HepG2 (cell line): ENCODE measurements around the gene AARS1. TPM values are rescaled to one million over a fixed set of nuclear protein-coding genes. Genes with fewer than 3 reads are reported as not detected.

Source experiments
- ATAC-seq: fragments of 200-7000 bp; cut with Tn5 transposase; 3 replicates; pipeline ENCODE4 v1.9.1; 2020; ENCODE audit warnings: mild to moderate bottlenecking, moderate library complexity
- BruUV-seq: library from RNA; stranded (reverse); fragments of 400-500 nt; replicated peaks from 2 replicates; lab custom pipeline; 2021; lab: Mats Ljungman, UMichigan
- CTCF ChIA-PET: fragments of 300-600 bp; formaldehyde crosslinking; extraction: SDS; loops from one replicate; lab custom pipeline; 2021; ENCODE audit warnings: low total read pairs, inconsistent platforms, low intra/inter-chr PET ratio; lab: Yijun Ruan, JAX
- POLR2A ChIA-PET: fragments of 350-600 bp; sonication (Branson Sonifier 250); formaldehyde crosslinking; loops from one replicate; lab custom pipeline; 2020; ENCODE audit warnings: antibody characterized with exemption, inconsistent platforms; lab: Yijun Ruan, JAX
- DNase-seq: peaks from one replicate; pipeline ENCODE4 v3.0.0-alpha.2; 2015; ENCODE audit warnings: low spot score
- FAIRE-seq: peaks from 3 replicates; lab custom pipeline; 2011; peaks lifted over from hg19 to GRCh38; lab: Jason Lieb, UNC
- H2AFZ ChIP-seq: one replicate; pipeline ENCODE4 v1.6.1; 2011; ENCODE audit warnings: low read length, inconsistent platforms
- H3K27ac ChIP-seq: fragments of 300-600 bp; 3 replicates; pipeline ENCODE4 v1.8.0; 2011; ENCODE audit warnings: mixed run types, mild to moderate bottlenecking, mixed read lengths, low read length, inconsistent platforms; ENCODE audit not compliant: insufficient read depth; ENCODE audit errors: extremely low read length
- H3K27me3 ChIP-seq, 2 experiments: fragments of 200-600 bp in 1 of 2; 2 replicates in 1 of 2; 3 replicates in 1 of 2; pipeline versions ENCODE4 v1.6.0 to v1.8.0; 2011; ENCODE audit warnings: low read length in 2 of 2, mild to moderate bottlenecking in 2 of 2, moderate library complexity in 2 of 2, inconsistent platforms in 1 of 2; ENCODE audit not compliant: insufficient read depth in 2 of 2, control insufficient read depth in 1 of 2
- H3K36me3 ChIP-seq, 2 experiments: fragments of 200-600 bp in 1 of 2; replicated peaks in 1 of 2; 2 replicates in 1 of 2; 3 replicates in 1 of 2; pipeline versions ENCODE4 v1.5.1 to v1.8.0; 2011; ENCODE audit warnings: low read length in 2 of 2, inconsistent platforms in 1 of 2; ENCODE audit not compliant: insufficient read depth in 2 of 2, control insufficient read depth in 1 of 2
- H3K4me1 ChIP-seq: 2 replicates; pipeline ENCODE4 v1.5.1; 2012; ENCODE audit warnings: low read length, inconsistent platforms; ENCODE audit not compliant: insufficient read depth
- H3K4me2 ChIP-seq: 2 replicates; pipeline ENCODE4 v1.6.0; 2011; ENCODE audit warnings: low read depth, low read length, inconsistent platforms
- H3K4me3 ChIP-seq, 3 experiments: fragments of 200-600 bp in 1 of 3; sonication (generic), shearing (Covaris generic) in 1 of 3; replicated peaks in 1 of 3; 2 replicates each; pipeline ENCODE4 v1.5.1; 2011 to 2016; ENCODE audit warnings: low read length in 3 of 3, inconsistent platforms in 2 of 3, low read depth in 2 of 3, mild to moderate bottlenecking in 2 of 3, control low read depth in 1 of 3, mixed read lengths in 1 of 3; ENCODE audit not compliant: insufficient read depth in 1 of 3
- H3K79me2 ChIP-seq: one replicate; pipeline ENCODE4 v1.6.1; 2011; ENCODE audit warnings: low read length, inconsistent platforms; ENCODE audit not compliant: insufficient read depth
- H3K9ac ChIP-seq: 2 replicates; pipeline ENCODE4 v1.6.0; 2011; ENCODE audit warnings: mild to moderate bottlenecking, low read depth, low read length, inconsistent platforms; ENCODE audit not compliant: insufficient read depth
- H3K9me3 ChIP-seq: 2 replicates; pipeline ENCODE4 v1.5.1; 2012; ENCODE audit warnings: mild to moderate bottlenecking, low read length
- H4K20me1 ChIP-seq: 2 replicates; pipeline ENCODE4 v1.6.0; 2011; ENCODE audit warnings: inconsistent platforms, mild to moderate bottlenecking, low read length, moderate library complexity; ENCODE audit not compliant: insufficient read depth
- SSRP1 ChIP-seq: IDR thresholded peaks from 2 replicates; pipeline ENCODE4 v1.6.1; 2016; ENCODE audit warnings: control low read depth
- ZBTB38 ChIP-seq: sonication (generic); formaldehyde crosslinking; IDR thresholded peaks from 2 replicates; pipeline ENCODE4 v1.5.1; 2020; ENCODE audit warnings: mild to moderate bottlenecking, missing genetic modification reagents
- ZMAT3 ChIP-seq: sonication (generic); formaldehyde crosslinking; conservative IDR thresholded peaks from 2 replicates; pipeline ENCODE4 v1.7.0; 2021; ENCODE audit warnings: missing genetic modification reagents
- ZNF589 ChIP-seq: sonication (generic); formaldehyde crosslinking; conservative IDR thresholded peaks from 2 replicates; pipeline ENCODE4 v1.8.0; 2022; ENCODE audit warnings: mild to moderate bottlenecking, moderate library complexity, missing genetic modification reagents
- ZNF713 ChIP-seq: sonication (generic); formaldehyde crosslinking; IDR thresholded peaks from 2 replicates; pipeline ENCODE4 v1.4.0; 2020; ENCODE audit warnings: mild to moderate bottlenecking, missing genetic modification reagents
- ZNF768 ChIP-seq: sonication (generic); formaldehyde crosslinking; IDR thresholded peaks from 2 replicates; pipeline ENCODE4 v1.4.0; 2020; ENCODE audit warnings: missing genetic modification reagents
- WGBS: methylation state at CpG from one replicate; pipeline ENCODE4 v1.1.6; 2017; ENCODE audit warnings: low lambda C conversion rate; 5-methylcytosine and 5-hydroxymethylcytosine counted together
- in situ Hi-C: cut with HindIII; loops from 2 replicates; pipeline ENCODE4 v1.10.0; 2017; ENCODE audit warnings: low pct_unique_long_range_greater_than_20kb; ENCODE audit not compliant: extremely low pct_ligation_motif_present
- intact Hi-C: fragments of 100-400 bp; cut with micrococcal nuclease; formaldehyde crosslinking; loops from one replicate; pipeline ENCODE4 v1.10.0; 2022; ENCODE audit not compliant: unreplicated experiment
- polyA plus RNA-seq, 8 experiments: library from polyadenylated mRNA; depleted of rRNA in 3 of 8; stranded (reverse) in 7 of 8; unstranded in 1 of 8; fragments of >200 nt; fragmentation: Illumina TruSeq in 4 of 8; extraction: Trizol in 4 of 8; gene quantifications; 2 replicates each; pipeline versions ENCODE4 v1.2.1 to v1.2.3, GENCODE V29; 2011 to 2016; ENCODE audit warnings: low read depth in 4 of 8, missing spikeins in 1 of 8, mixed read lengths in 1 of 8; ENCODE audit not compliant: insufficient read depth in 1 of 8
- total RNA-seq, 5 experiments: library from RNA; depleted of rRNA; stranded (reverse); fragments of >200 nt; fragmentation: Illumina TruSeq; extraction: Trizol; gene quantifications; 2 replicates each; pipeline ENCODE4 v1.2.3, GENCODE V29; 2016; ENCODE audit warnings: low read depth in 1 of 5
- TF ChIP-seq, protein P1 (sequence below): IDR thresholded peaks from 2 replicates; pipeline ENCODE4 v1.6.1; 2016; ENCODE audit warnings: missing compliant biosample characterization, missing genetic modification reagents, borderline replicate concordance
- TF ChIP-seq, protein P2 (sequence below): sonication (generic); formaldehyde crosslinking; IDR thresholded peaks from 2 replicates; pipeline ENCODE4 v1.4.0; 2020; ENCODE audit warnings: missing genetic modification reagents
- TF ChIP-seq, protein P3 (sequence below): sonication (generic); formaldehyde crosslinking; conservative IDR thresholded peaks from 2 replicates; pipeline ENCODE4 v1.4.0; 2020; ENCODE audit warnings: mild to moderate bottlenecking, missing genetic modification reagents, moderate library complexity
- TF ChIP-seq, protein P4 (sequence below): sonication (generic); formaldehyde crosslinking; IDR thresholded peaks from 2 replicates; pipeline ENCODE4 v1.4.0; 2020; ENCODE audit warnings: missing genetic modification reagents
- TF ChIP-seq, protein P5 (sequence below): sonication (generic); formaldehyde crosslinking; IDR thresholded peaks from 2 replicates; pipeline ENCODE4 v1.4.0; 2020; ENCODE audit warnings: missing genetic modification reagents

AARS1 gene
- total and polyA plus RNA-seq, 2 of the 13 experiments (the other 11 are each of a cell fraction or from before 2014, with no cell fraction given): 107 to 132 TPM

DNA sequence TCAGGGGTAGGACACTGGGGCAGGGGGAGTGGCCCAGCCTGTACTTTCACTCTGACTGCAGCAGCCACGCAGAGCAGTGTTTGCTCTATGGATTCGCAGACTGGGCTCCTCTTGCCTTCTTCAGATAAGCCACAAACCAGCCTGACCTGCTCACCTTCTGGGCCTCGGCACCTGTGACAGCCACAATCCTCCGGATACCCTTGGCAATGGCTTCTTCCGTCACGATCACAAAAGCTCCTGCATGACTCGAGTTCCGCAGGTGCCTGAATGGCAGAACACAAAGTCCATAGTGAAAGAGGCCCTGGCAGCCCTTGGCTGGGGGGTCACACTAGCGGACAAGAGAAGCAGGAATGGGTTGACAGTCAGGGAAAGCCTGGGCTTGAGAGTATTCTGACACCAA lies 33.7 kb downstream of the AARS1 start:
- Histone ChIP-seq H3K9ac (no peak overlapping the region), H3K36me3 (peaks cover 56 to 82% of the 10 kb centered on the region in 2 experiments), H3K27ac (peak overlapping the region; percentile 4), H2AFZ (no peak overlapping the region), H3K4me2 (no peak overlapping the region), H3K4me3 (no peak overlapping the region), H3K9me3 (no peaks in the 10 kb centered on the region), H4K20me1 (peaks cover 15% of the 10 kb centered on the region; the same call in 1 of the 2 replicates), H3K27me3 (no peaks in the 10 kb centered on the region), H3K79me2 (peaks cover 3% of the 10 kb centered on the region), H3K4me1 (peaks cover 31% of the 10 kb centered on the region)
- no peak for FAIRE-seq
- ChIA-PET POLR2A (interaction anchor here (1.3 to 2.1 kb wide), 2 partner anchors 34 to 98 kb away, joined by 3 to 5 read pairs; partner anchors contain the start of gene AARS1), CTCF (no interaction called here)
- in situ Hi-C loops (loop anchor here (10.0 kb wide), 1 partner anchor 91 kb away; no protein-coding TSS in a partner anchor), intact Hi-C loops (no loop called here)
- TF ChIP-seq, protein P1, sequence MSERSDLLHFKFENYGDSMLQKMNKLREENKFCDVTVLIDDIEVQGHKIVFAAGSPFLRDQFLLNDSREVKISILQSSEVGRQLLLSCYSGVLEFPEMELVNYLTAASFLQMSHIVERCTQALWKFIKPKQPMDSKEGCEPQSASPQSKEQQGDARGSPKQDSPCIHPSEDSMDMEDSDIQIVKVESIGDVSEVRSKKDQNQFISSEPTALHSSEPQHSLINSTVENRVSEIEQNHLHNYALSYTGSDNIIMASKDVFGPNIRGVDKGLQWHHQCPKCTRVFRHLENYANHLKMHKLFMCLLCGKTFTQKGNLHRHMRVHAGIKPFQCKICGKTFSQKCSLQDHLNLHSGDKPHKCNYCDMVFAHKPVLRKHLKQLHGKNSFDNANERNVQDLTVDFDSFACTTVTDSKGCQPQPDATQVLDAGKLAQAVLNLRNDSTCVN (CRISPR knock-in tag): no peak
- 0 out of 2 replicates have a peak, but pooled peaks have one; percentile 14 for TF ChIP-seq ZNF768
- peak; percentile 96 for TF ChIP-seq ZBTB38 (CRISPR knock-in tag)
- TF ChIP-seq ZNF589 (CRISPR knock-in tag): no peak
- TF ChIP-seq, protein P2, sequence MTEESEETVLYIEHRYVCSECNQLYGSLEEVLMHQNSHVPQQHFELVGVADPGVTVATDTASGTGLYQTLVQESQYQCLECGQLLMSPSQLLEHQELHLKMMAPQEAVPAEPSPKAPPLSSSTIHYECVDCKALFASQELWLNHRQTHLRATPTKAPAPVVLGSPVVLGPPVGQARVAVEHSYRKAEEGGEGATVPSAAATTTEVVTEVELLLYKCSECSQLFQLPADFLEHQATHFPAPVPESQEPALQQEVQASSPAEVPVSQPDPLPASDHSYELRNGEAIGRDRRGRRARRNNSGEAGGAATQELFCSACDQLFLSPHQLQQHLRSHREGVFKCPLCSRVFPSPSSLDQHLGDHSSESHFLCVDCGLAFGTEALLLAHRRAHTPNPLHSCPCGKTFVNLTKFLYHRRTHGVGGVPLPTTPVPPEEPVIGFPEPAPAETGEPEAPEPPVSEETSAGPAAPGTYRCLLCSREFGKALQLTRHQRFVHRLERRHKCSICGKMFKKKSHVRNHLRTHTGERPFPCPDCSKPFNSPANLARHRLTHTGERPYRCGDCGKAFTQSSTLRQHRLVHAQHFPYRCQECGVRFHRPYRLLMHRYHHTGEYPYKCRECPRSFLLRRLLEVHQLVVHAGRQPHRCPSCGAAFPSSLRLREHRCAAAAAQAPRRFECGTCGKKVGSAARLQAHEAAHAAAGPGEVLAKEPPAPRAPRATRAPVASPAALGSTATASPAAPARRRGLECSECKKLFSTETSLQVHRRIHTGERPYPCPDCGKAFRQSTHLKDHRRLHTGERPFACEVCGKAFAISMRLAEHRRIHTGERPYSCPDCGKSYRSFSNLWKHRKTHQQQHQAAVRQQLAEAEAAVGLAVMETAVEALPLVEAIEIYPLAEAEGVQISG (CRISPR knock-in tag): peak; percentile 31; the same call in 1 of the 2 replicates
- TF ChIP-seq, protein P3, sequence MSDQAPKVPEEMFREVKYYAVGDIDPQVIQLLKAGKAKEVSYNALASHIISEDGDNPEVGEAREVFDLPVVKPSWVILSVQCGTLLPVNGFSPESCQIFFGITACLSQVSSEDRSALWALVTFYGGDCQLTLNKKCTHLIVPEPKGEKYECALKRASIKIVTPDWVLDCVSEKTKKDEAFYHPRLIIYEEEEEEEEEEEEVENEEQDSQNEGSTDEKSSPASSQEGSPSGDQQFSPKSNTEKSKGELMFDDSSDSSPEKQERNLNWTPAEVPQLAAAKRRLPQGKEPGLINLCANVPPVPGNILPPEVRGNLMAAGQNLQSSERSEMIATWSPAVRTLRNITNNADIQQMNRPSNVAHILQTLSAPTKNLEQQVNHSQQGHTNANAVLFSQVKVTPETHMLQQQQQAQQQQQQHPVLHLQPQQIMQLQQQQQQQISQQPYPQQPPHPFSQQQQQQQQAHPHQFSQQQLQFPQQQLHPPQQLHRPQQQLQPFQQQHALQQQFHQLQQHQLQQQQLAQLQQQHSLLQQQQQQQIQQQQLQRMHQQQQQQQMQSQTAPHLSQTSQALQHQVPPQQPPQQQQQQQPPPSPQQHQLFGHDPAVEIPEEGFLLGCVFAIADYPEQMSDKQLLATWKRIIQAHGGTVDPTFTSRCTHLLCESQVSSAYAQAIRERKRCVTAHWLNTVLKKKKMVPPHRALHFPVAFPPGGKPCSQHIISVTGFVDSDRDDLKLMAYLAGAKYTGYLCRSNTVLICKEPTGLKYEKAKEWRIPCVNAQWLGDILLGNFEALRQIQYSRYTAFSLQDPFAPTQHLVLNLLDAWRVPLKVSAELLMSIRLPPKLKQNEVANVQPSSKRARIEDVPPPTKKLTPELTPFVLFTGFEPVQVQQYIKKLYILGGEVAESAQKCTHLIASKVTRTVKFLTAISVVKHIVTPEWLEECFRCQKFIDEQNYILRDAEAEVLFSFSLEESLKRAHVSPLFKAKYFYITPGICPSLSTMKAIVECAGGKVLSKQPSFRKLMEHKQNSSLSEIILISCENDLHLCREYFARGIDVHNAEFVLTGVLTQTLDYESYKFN (CRISPR knock-in tag): 0 out of 2 replicates have a peak, but pooled peaks have one; percentile 14
- no peak for TF ChIP-seq ZMAT3 (CRISPR knock-in tag)
- TF ChIP-seq, protein P4, sequence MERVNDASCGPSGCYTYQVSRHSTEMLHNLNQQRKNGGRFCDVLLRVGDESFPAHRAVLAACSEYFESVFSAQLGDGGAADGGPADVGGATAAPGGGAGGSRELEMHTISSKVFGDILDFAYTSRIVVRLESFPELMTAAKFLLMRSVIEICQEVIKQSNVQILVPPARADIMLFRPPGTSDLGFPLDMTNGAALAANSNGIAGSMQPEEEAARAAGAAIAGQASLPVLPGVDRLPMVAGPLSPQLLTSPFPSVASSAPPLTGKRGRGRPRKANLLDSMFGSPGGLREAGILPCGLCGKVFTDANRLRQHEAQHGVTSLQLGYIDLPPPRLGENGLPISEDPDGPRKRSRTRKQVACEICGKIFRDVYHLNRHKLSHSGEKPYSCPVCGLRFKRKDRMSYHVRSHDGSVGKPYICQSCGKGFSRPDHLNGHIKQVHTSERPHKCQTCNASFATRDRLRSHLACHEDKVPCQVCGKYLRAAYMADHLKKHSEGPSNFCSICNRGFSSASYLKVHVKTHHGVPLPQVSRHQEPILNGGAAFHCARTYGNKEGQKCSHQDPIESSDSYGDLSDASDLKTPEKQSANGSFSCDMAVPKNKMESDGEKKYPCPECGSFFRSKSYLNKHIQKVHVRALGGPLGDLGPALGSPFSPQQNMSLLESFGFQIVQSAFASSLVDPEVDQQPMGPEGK (CRISPR knock-in tag): 0 out of 2 replicates have a peak, but pooled peaks have one; percentile 26
- TF ChIP-seq ZNF713: no peak
- TF ChIP-seq, protein P5, sequence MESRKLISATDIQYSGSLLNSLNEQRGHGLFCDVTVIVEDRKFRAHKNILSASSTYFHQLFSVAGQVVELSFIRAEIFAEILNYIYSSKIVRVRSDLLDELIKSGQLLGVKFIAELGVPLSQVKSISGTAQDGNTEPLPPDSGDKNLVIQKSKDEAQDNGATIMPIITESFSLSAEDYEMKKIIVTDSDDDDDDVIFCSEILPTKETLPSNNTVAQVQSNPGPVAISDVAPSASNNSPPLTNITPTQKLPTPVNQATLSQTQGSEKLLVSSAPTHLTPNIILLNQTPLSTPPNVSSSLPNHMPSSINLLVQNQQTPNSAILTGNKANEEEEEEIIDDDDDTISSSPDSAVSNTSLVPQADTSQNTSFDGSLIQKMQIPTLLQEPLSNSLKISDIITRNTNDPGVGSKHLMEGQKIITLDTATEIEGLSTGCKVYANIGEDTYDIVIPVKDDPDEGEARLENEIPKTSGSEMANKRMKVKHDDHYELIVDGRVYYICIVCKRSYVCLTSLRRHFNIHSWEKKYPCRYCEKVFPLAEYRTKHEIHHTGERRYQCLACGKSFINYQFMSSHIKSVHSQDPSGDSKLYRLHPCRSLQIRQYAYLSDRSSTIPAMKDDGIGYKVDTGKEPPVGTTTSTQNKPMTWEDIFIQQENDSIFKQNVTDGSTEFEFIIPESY (CRISPR knock-in tag): peak; percentile 91
- 0 out of 2 replicates have a peak, but pooled peaks have one; percentile 68 for TF ChIP-seq SSRP1 (CRISPR knock-in tag)
- BruUV-seq: no TSS peak
- 80% methylated on average over 9 of the region's 9 CpGs for WGBS
- ATAC-seq: no peak
- no peak for DNase-seq
